K562 (cell line): ENCODE measurements around the gene GIGYF2. TPM values are rescaled to one million over a fixed set of nuclear protein-coding genes. Genes with fewer than 3 reads are reported as not detected.
A peak's percentile ranks its signal among the peaks of the same experiment; 100 is the strongest.

Source experiments
- ATF7 ChIP-seq: fragments of 450-650 bp; IDR thresholded peaks from 2 replicates; pipeline ENCODE4 v1.7.1; 2014; ENCODE audit warnings: mild to moderate bottlenecking, moderate library complexity
- BDP1 ChIP-seq: IDR thresholded peaks from 3 replicates; pipeline ENCODE4 v1.6.1; 2011; ENCODE audit not compliant: insufficient read length, insufficient read depth
- CGGBP1 ChIP-seq: fragments of 250-450 bp; sonication (Bioruptor Pico); IDR thresholded peaks from 2 replicates; pipeline ENCODE4 v1.9.0; 2021; ENCODE audit warnings: mild to moderate bottlenecking
- ESRRA ChIP-seq: fragments of 450-650 bp; IDR thresholded peaks from 2 replicates; pipeline ENCODE4 v1.6.1; 2014; ENCODE audit warnings: low read depth, mild to moderate bottlenecking, moderate library complexity, borderline replicate concordance
- GATAD2A ChIP-seq: fragments of 450-650 bp; IDR thresholded peaks from 2 replicates; pipeline ENCODE4 v1.6.1; 2017
- JUN ChIP-seq, 2 experiments: sonication (generic) in 1 of 2; formaldehyde crosslinking in 1 of 2; IDR thresholded peaks; 2 replicates each; pipeline versions ENCODE4 v1.6.1 to v1.8.0; 2012 to 2022; ENCODE audit warnings: borderline replicate concordance in 2 of 2, mild to moderate bottlenecking in 2 of 2, improper control_type of control experiment in 1 of 2, low read depth in 1 of 2, low read length in 1 of 2, missing genetic modification reagents in 1 of 2
- KDM4B ChIP-seq, 2 experiments: fragments of 450-650 bp in 1 of 2; sonication (generic) in 1 of 2; IDR thresholded peaks; 2 replicates each; pipeline ENCODE4 v1.6.1; 2016 to 2017; ENCODE audit warnings: borderline replicate concordance in 2 of 2, antibody characterized with exemption in 1 of 2, low read depth in 1 of 2, mild to moderate bottlenecking in 1 of 2
- NCOA2 ChIP-seq, 2 experiments: fragments of 450-650 bp; IDR thresholded peaks; 2 replicates each; pipeline ENCODE4 v1.6.1; 2018; ENCODE audit warnings: mild to moderate bottlenecking in 2 of 2, moderate library complexity in 1 of 2; ENCODE audit not compliant: partially characterized antibody in 2 of 2
- NCOA6 ChIP-seq: fragments of 450-650 bp; IDR thresholded peaks from 2 replicates; pipeline ENCODE4 v1.6.1; 2017; ENCODE audit warnings: mild to moderate bottlenecking
- POLR2A ChIP-seq: fragments of 450-650 bp; conservative IDR thresholded peaks from 2 replicates; pipeline ENCODE4 v1.6.1; 2016
- POLR2H ChIP-seq: IDR thresholded peaks from 2 replicates; pipeline ENCODE4 v1.6.1; 2016; ENCODE audit warnings: missing genetic modification characterization, low read depth, mild to moderate bottlenecking, control low read depth, missing compliant biosample characterization, moderate library complexity
- RBFOX2 ChIP-seq: fragments of 200-400 bp; formaldehyde crosslinking; IDR thresholded peaks from 2 replicates; pipeline ENCODE4 v1.6.1; 2017; ENCODE audit warnings: low read depth, mild to moderate bottlenecking, low read length, moderate library complexity
- SUPT5H ChIP-seq: fragments of 450-650 bp; IDR thresholded peaks from 2 replicates; pipeline ENCODE4 v1.6.1; 2016
- XRCC5 ChIP-seq: fragments of 200-400 bp; formaldehyde crosslinking; IDR thresholded peaks from 2 replicates; pipeline ENCODE4 v1.6.1; 2017; ENCODE audit warnings: low read depth, mild to moderate bottlenecking, low read length
- ZBTB7A ChIP-seq: IDR thresholded peaks from 2 replicates; pipeline ENCODE4 v1.6.1; 2011; ENCODE audit warnings: low read depth, mild to moderate bottlenecking, low read length, moderate library complexity, borderline replicate concordance; ENCODE audit not compliant: control insufficient read depth
- ZC3H8 ChIP-seq: fragments of 450-650 bp; IDR thresholded peaks from 2 replicates; pipeline ENCODE4 v1.6.1; 2017
- ZFP1 ChIP-seq: fragments of 450-650 bp; formaldehyde crosslinking; IDR thresholded peaks from 2 replicates; pipeline ENCODE4 v1.4.0; 2020; ENCODE audit warnings: mild to moderate bottlenecking, mixed read lengths
- ZKSCAN1 ChIP-seq: fragments of 150-350 bp; IDR thresholded peaks from 2 replicates; pipeline ENCODE4 v1.6.1; 2016; ENCODE audit warnings: low read depth, low read length
- ZNF445 ChIP-seq: fragments of 250-450 bp; sonication (Bioruptor Pico); IDR thresholded peaks from 2 replicates; pipeline ENCODE4 v1.4.0; 2020; ENCODE audit warnings: low read depth, mild to moderate bottlenecking, moderate library complexity
- ZNF780A ChIP-seq: fragments of 250-450 bp; sonication (Bioruptor Pico); IDR thresholded peaks from 2 replicates; pipeline ENCODE4 v1.5.0; 2021; ENCODE audit warnings: mild to moderate bottlenecking
- polyA plus RNA-seq, 8 experiments: library from polyadenylated mRNA; depleted of rRNA in 4 of 8; stranded (reverse) in 5 of 8; unstranded in 3 of 8; fragments of >200 nt; fragmentation: Nextera tagmentation in 2 of 8; fragmentation: Illumina TruSeq in 1 of 8; extraction: Ambion mirVana in 2 of 8; extraction: Trizol in 1 of 8; gene quantifications; 2 replicates each; pipeline versions ENCODE4 v1.2.1 to v1.2.3, GENCODE V29; 2011 to 2014; ENCODE audit warnings: inconsistent platforms in 1 of 8, missing spikeins in 1 of 8
- total RNA-seq, 7 experiments: library from RNA; depleted of rRNA in 6 of 7; stranded (reverse); fragments of >200 nt in 6 of 7; fragmentation: Illumina TruSeq in 2 of 7; extraction: Trizol in 2 of 7; gene quantifications; 2 replicates each; pipeline versions ENCODE4 v1.2.1 to v1.2.3, GENCODE V29; 2011 to 2021; ENCODE audit warnings: low replicate concordance in 1 of 7
- TF ChIP-seq, protein P1 (sequence below): fragments of 450-650 bp; IDR thresholded peaks from 2 replicates; pipeline ENCODE4 v1.6.1; 2018; ENCODE audit not compliant: partially characterized antibody
- TF ChIP-seq, protein P2 (sequence below): fragments of 450-650 bp; formaldehyde crosslinking; IDR thresholded peaks from 2 replicates; pipeline ENCODE4 v1.4.0; 2020; ENCODE audit warnings: mild to moderate bottlenecking
- TF ChIP-seq, protein P3 (sequence below): fragments of 200-800 bp; sonication (Bioruptor generic); IDR thresholded peaks from 2 replicates; pipeline ENCODE4 v1.6.1; 2017; ENCODE audit warnings: missing genetic modification characterization, missing compliant biosample characterization

The GIGYF2 gene
- total and polyA plus RNA-seq, 9 of the 15 experiments (the other 6 are each of a cell fraction or from before 2014, with no cell fraction given), result 12.7 to 52.7 (median 34.9) TPM

DNA sequence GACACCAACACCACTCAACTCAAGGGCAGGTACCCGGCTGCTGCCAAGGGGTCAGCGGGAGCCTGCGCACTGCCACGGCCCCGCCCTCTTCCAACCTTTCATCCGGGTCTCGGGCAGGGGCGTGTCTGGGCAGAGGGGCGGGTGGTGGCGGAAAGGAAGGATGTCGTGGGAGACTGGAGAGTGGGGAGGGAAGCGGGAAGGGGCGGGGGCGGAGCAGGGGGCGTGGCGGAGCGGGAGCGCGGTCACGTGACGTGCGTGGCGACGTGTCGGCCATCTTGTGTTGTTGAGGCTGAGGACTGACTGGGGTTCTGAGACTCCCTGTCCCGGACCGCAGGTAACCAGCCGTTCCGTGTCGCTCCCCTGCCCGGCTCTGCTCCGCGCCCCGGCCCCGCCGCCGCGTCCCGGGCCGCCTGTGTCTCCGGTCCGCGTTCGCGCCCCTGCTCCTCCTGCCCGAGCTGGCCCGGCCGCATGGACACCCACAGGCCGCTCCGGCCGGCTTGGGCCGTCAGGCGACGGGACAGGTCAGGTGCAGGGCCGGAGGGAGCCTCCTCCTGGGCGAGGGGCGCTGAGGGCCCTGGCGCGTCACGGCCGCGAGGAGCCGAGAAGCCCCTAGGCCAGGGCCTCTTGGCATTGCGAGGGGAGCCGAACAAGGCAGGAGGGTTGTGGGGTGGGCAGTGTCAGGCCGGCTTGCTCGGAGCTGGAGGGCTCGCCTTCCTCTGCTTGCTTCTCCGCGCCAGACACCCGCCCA is at the start of gene GIGYF2 (continued):
- TF ChIP-seq, protein P1, sequence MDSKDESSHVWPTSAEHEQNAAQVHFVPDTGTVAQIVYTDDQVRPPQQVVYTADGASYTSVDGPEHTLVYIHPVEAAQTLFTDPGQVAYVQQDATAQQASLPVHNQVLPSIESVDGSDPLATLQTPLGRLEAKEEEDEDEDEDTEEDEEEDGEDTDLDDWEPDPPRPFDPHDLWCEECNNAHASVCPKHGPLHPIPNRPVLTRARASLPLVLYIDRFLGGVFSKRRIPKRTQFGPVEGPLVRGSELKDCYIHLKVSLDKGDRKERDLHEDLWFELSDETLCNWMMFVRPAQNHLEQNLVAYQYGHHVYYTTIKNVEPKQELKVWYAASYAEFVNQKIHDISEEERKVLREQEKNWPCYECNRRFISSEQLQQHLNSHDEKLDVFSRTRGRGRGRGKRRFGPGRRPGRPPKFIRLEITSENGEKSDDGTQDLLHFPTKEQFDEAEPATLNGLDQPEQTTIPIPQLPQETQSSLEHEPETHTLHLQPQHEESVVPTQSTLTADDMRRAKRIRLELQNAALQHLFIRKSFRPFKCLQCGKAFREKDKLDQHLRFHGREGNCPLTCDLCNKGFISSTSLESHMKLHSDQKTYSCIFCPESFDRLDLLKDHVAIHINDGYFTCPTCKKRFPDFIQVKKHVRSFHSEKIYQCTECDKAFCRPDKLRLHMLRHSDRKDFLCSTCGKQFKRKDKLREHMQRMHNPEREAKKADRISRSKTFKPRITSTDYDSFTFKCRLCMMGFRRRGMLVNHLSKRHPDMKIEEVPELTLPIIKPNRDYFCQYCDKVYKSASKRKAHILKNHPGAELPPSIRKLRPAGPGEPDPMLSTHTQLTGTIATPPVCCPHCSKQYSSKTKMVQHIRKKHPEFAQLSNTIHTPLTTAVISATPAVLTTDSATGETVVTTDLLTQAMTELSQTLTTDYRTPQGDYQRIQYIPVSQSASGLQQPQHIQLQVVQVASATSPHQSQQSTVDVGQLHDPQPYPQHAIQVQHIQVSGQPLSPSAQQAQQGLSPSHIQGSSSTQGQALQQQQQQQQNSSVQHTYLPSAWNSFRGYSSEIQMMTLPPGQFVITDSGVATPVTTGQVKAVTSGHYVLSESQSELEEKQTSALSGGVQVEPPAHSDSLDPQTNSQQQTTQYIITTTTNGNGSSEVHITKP, result no peak
- TF ChIP-seq KDM4B (IDR thresholded peaks at IDR 0.05; ENCODE audit: borderline replicate concordance in 2 of 2, low read depth in 1 of 2), result no peak
- TF ChIP-seq JUN (IDR thresholded peaks at IDR 0.05; ENCODE audit: borderline replicate concordance, low read depth, low read length), result no peak
- TF ChIP-seq JUN (CRISPR knock-in tag; IDR thresholded peaks at IDR 0.05; ENCODE audit: borderline replicate concordance), result peak; percentile 54; the same call in 1 of the 2 replicates
- TF ChIP-seq ZBTB7A, result peak; percentile 15; the same call in 1 of the 2 replicates
- no peak for TF ChIP-seq NCOA2 (IDR thresholded peaks at IDR 0.05; ENCODE audit: partially characterized antibody in 2 of 2)
- TF ChIP-seq BDP1, result no peak
- TF ChIP-seq ZFP1, result no peak
- TF ChIP-seq ZNF780A (CRISPR knock-in tag), result no peak
- TF ChIP-seq XRCC5, result no peak
- TF ChIP-seq, protein P2, sequence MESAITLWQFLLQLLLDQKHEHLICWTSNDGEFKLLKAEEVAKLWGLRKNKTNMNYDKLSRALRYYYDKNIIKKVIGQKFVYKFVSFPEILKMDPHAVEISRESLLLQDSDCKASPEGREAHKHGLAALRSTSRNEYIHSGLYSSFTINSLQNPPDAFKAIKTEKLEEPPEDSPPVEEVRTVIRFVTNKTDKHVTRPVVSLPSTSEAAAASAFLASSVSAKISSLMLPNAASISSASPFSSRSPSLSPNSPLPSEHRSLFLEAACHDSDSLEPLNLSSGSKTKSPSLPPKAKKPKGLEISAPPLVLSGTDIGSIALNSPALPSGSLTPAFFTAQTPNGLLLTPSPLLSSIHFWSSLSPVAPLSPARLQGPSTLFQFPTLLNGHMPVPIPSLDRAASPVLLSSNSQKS (CRISPR knock-in tag), result no peak
- no peak for TF ChIP-seq CGGBP1 (CRISPR knock-in tag)
- no peak for TF ChIP-seq ZKSCAN1
- no peak for TF ChIP-seq GATAD2A
- peak; percentile 87 for TF ChIP-seq RBFOX2
- TF ChIP-seq SUPT5H, result peak; percentile 52; the same call in 1 of the 2 replicates
- no peak for TF ChIP-seq ZC3H8
- no peak for TF ChIP-seq ATF7
- TF ChIP-seq POLR2A, result peak; percentile 71
- no peak for TF ChIP-seq ESRRA
- TF ChIP-seq ZNF445 (CRISPR knock-in tag), result no peak
- no peak for TF ChIP-seq POLR2H (tag)
- TF ChIP-seq, protein P3, sequence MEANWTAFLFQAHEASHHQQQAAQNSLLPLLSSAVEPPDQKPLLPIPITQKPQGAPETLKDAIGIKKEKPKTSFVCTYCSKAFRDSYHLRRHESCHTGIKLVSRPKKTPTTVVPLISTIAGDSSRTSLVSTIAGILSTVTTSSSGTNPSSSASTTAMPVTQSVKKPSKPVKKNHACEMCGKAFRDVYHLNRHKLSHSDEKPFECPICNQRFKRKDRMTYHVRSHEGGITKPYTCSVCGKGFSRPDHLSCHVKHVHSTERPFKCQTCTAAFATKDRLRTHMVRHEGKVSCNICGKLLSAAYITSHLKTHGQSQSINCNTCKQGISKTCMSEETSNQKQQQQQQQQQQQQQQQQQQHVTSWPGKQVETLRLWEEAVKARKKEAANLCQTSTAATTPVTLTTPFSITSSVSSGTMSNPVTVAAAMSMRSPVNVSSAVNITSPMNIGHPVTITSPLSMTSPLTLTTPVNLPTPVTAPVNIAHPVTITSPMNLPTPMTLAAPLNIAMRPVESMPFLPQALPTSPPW (CRISPR knock-in tag), result peak; percentile 87
- TF ChIP-seq NCOA6, result no peak
